GM18517 (cell line): ENCODE results near the gene PSEN1.

Experiments used
- ATAC-seq: cut with Tn5 transposase; IDR thresholded peaks from one replicate; pipeline ENCODE4 v1.9.1; 2021; ENCODE audit warnings: mild to moderate bottlenecking, moderate library complexity; ENCODE audit not compliant: unreplicated experiment

Gene PSEN1

GRCh38 chr14:73237786-73238423 lies 101.6 kb downstream of the PSEN1 start:
- ATAC-seq, result no peak

- no peak for ATAC-seq
These were observed 102.1 kb downstream of the PSEN1 start for GRCh38 chr14:73238424-73238852.

GRCh38 chr14:73238941-73239340 lies 102.6 kb downstream of the PSEN1 start:
- ATAC-seq, result no peak

- no peak for ATAC-seq
These were observed 103.3 kb downstream of the PSEN1 start for GRCh38 chr14:73239393-73240241.

- ATAC-seq, result no peak
These were observed 104.6 kb downstream of the PSEN1 start for GRCh38 chr14:73240816-73241480.

- ATAC-seq, result no peak
These were observed 105.3 kb downstream of the PSEN1 start for GRCh38 chr14:73241481-73242165.

- no peak for ATAC-seq
These were observed 106.1 kb downstream of the PSEN1 start for GRCh38 chr14:73242357-73242901.

- ATAC-seq, result no peak
These were observed 107.0 kb downstream of the PSEN1 start for GRCh38 chr14:73243341-73243740.

- no peak for ATAC-seq
These were observed 107.4 kb downstream of the PSEN1 start for GRCh38 chr14:73243748-73244147.

- ATAC-seq, result no peak
These were observed 108.4 kb downstream of the PSEN1 start for GRCh38 chr14:73244541-73245290.

GRCh38 chr14:73245480-73246325 lies 109.4 kb downstream of the PSEN1 start:
- ATAC-seq, result no peak

- ATAC-seq, result no peak
These were observed 110.3 kb downstream of the PSEN1 start for GRCh38 chr14:73246387-73247150.

- ATAC-seq, result peak; percentile 61
These were observed 112.0 kb downstream of the PSEN1 start for GRCh38 chr14:73248108-73248868.

GRCh38 chr14:73249108-73249507 lies 112.8 kb downstream of the PSEN1 start:
- ATAC-seq, result no peak

GRCh38 chr14:73249564-73250316 lies 113.4 kb downstream of the PSEN1 start:
- ATAC-seq, result no peak

GRCh38 chr14:73250317-73250713 lies 114.0 kb downstream of the PSEN1 start:
- ATAC-seq, result no peak
